HTERT RPE-1 (cell line): ENCODE data around the gene SMG6.

Source experiments
- in situ Hi-C: fragments of 300-500 bp; cut with MboI; formaldehyde crosslinking; loops from 4 replicates; pipeline ENCODE4 v1.14.3; 2020; ENCODE audit warnings: low sequenced_read_pairs

SMG6 gene

GRCh38 chr17:2054512-2055291 is 248.9 kb downstream of the SMG6 start, which contains the start of gene HIC1:
Gene HIC1, plus strand, starts transcription at chr17:2055103. Its CDS starts 1,588 bp downstream, at chr17:2056691.
- in situ Hi-C loops = loop anchor here (25.0 kb wide), 1 partner anchor 183 kb away; no protein-coding TSS in a partner anchor

GRCh38 chr17:2054262-2054511 is 249.4 kb downstream of the SMG6 start:
- in situ Hi-C loops = loop anchor here (25.0 kb wide), 1 partner anchor 183 kb away; no protein-coding TSS in a partner anchor

- in situ Hi-C loops = loop anchor here (25.0 kb wide), 1 partner anchor 184 kb away; no protein-coding TSS in a partner anchor
These were observed 250.0 kb downstream of the SMG6 start for GRCh38 chr17:2053380-2054261.

- in situ Hi-C loops = loop anchor here (25.0 kb wide), 1 partner anchor 185 kb away; no protein-coding TSS in a partner anchor
These were observed 251.5 kb downstream of the SMG6 start for GRCh38 chr17:2051933-2052559.

GRCh38 chr17:2051061-2051932 is 252.3 kb downstream of the SMG6 start:
- in situ Hi-C loops = loop anchor here (25.0 kb wide), 1 partner anchor 186 kb away; no protein-coding TSS in a partner anchor

GRCh38 chr17:2050300-2051060 is 253.1 kb downstream of the SMG6 start:
- in situ Hi-C loops = loop anchor here (25.0 kb wide), 1 partner anchor 187 kb away; no protein-coding TSS in a partner anchor

GRCh38 chr17:2049333-2050299 is 254.0 kb downstream of the SMG6 start:
- in situ Hi-C loops = loop anchor here (25.0 kb wide), 1 partner anchor 188 kb away; no protein-coding TSS in a partner anchor

GRCh38 chr17:2048805-2049204 is 254.8 kb downstream of the SMG6 start:
- in situ Hi-C loops = no loop called here

GRCh38 chr17:2047590-2047989 is 256.0 kb downstream of the SMG6 start:
- in situ Hi-C loops = no loop called here

- in situ Hi-C loops = no loop called here
These were observed 259.2 kb downstream of the SMG6 start for GRCh38 chr17:2044263-2044894.

- in situ Hi-C loops = no loop called here
These were observed 259.8 kb downstream of the SMG6 start for GRCh38 chr17:2043785-2044184.

- in situ Hi-C loops = no loop called here
These were observed 260.7 kb downstream of the SMG6 start for GRCh38 chr17:2042933-2043332.

- in situ Hi-C loops = no loop called here
These were observed 261.2 kb downstream of the SMG6 start for GRCh38 chr17:2042390-2042847.

- in situ Hi-C loops = no loop called here
These were observed 261.8 kb downstream of the SMG6 start, which contains the start of gene OVCA2 for GRCh38 chr17:2041561-2042389. Gene OVCA2, plus strand, starts transcription at chr17:2042022. Its CDS starts 26 bp downstream, at chr17:2042048.

GRCh38 chr17:2040942-2041560 is 262.5 kb downstream of the SMG6 start:
- in situ Hi-C loops = no loop called here

GRCh38 chr17:2040219-2040827 is 263.3 kb downstream of the SMG6 start:
- in situ Hi-C loops = no loop called here
